ENCODE data around the gene CASP3.
"Not testable (repeated sequence)": the region's sequence is repeated elsewhere in the genome, so short reads cannot be mapped to it uniquely, and the experiment has no call there.

The CASP3 gene

GRCh38 chr4:184657820-184658219 lies 8.6 kb upstream of the CASP3 start:
- not testable (repeated sequence) for H3K4me3 ChIP-seq (ENCODE audit: low read length); H3K4me1 ChIP-seq (ENCODE audit: control insufficient read depth, insufficient read depth, low read length); H3K9ac ChIP-seq (ENCODE audit: low read length)

DNA sequence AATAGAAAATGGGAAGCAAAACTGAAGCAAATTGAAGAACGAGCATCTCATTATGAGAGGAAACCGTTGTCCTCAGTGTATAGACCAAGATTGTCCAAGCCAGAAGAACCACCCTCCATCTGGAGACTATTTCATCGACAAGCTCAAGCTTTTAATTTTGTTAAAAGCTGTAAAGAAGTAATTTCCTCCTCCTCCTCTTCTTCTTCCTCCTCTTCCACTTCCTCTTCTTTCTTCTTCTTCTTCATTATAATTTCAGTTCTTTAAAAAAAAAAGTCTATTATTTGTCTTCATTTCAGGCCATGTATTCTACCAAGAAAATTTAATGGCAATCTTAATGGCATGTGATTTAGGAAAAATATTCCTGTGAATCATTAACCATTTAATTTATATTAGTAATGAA lies 7.9 kb upstream of the CASP3 start:
- H3K36me3 ChIP-seq (ENCODE audit: control insufficient read depth, insufficient read depth, low read length): no peaks in the 10 kb centered on the region

More at GRCh38 chr4:184657820-184658219, 8.6 kb upstream of the CASP3 start:
- H3K36me3 ChIP-seq (ENCODE audit: control insufficient read depth, insufficient read depth, low read length); H3K9me3 ChIP-seq (ENCODE audit: control insufficient read depth, low read length); H3K27me3 ChIP-seq (ENCODE audit: control insufficient read depth, insufficient read depth, low read length): not testable (repeated sequence)

DNA sequence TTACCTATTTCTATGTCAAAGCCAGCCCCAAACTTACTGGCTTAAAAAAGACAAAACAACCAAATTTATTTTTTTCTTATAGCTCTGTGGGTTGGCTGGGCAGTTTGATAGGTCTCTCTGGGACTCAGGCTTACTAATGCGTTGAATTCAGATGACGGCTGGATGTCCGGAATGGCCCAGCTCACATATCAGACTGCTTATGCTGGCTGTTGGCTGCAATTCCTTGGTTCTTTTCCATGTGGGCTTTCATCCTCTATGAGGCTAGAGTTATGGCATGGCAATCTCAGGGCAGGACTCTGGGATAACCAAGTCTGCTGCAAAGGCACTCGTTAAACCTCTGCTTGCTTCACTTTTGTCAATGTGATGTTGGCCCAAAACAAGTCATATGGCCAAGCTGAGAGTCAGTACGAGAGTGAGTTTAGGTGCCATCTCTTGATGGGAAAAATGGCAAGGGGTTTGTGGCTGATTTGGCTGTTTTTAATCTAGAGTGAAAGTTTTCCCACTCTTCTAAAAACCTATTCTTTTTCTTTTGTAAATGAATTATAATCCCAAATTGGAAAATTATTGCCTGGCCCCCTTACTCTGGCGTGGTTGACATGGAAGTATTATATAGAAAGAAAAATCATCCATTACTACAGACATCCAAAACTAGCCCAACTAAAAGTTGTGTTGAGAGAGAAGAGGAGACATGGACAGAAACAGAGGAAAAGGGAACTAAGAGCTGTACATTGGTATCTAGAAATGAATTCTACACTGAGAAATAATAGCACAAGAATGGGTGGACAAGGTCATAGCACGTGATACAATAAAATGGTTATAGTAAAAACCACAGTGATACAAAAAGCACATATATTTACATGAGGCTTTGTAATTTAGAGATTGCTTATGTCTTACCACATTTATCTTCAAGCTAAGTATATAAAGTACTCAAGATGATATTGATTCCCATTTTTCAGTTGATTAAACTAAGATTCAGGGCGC lies 6.9 kb upstream of the CASP3 start:
- Histone ChIP-seq H3K4me3 (ENCODE audit: low read length) (no peak overlapping the region), H3K9me3 (ENCODE audit: control insufficient read depth, low read length) (no peaks in the 10 kb centered on the region), H3K27me3 (ENCODE audit: control insufficient read depth, insufficient read depth, low read length) (no peaks in the 10 kb centered on the region), H3K36me3 (ENCODE audit: control insufficient read depth, insufficient read depth, low read length) (no peaks in the 10 kb centered on the region), H3K4me1 (ENCODE audit: control insufficient read depth, insufficient read depth, low read length) (no peaks in the 10 kb centered on the region), H3K9ac (ENCODE audit: low read length) (no peak overlapping the region)

More for the DNA sequence above, 7.9 kb upstream of the CASP3 start:
- Histone ChIP-seq H3K4me1 (ENCODE audit: control insufficient read depth, insufficient read depth, low read length) (no peaks in the 10 kb centered on the region), H3K27me3 (ENCODE audit: control insufficient read depth, insufficient read depth, low read length) (no peaks in the 10 kb centered on the region), H3K9me3 (ENCODE audit: control insufficient read depth, low read length) (no peaks in the 10 kb centered on the region), H3K4me3 (ENCODE audit: low read length) (no peak overlapping the region), H3K9ac (ENCODE audit: low read length) (no peak overlapping the region)

GRCh38 chr4:184653650-184654049 lies 4.4 kb upstream of the CASP3 start:
- Histone ChIP-seq H3K4me1 (ENCODE audit: control insufficient read depth, insufficient read depth, low read length) (peaks cover 5% of the 10 kb centered on the region), H3K4me3 (ENCODE audit: low read length) (no peak overlapping the region), H3K9me3 (ENCODE audit: control insufficient read depth, low read length) (no peaks in the 10 kb centered on the region), H3K9ac (ENCODE audit: low read length) (no peak overlapping the region), H3K36me3 (ENCODE audit: control insufficient read depth, insufficient read depth, low read length) (no peaks in the 10 kb centered on the region), H3K27me3 (ENCODE audit: control insufficient read depth, insufficient read depth, low read length) (no peaks in the 10 kb centered on the region)

- not testable (repeated sequence) for H3K4me3 ChIP-seq (ENCODE audit: low read length); H3K9ac ChIP-seq (ENCODE audit: low read length); H3K36me3 ChIP-seq (ENCODE audit: control insufficient read depth, insufficient read depth, low read length); H3K9me3 ChIP-seq (ENCODE audit: control insufficient read depth, low read length); H3K27me3 ChIP-seq (ENCODE audit: control insufficient read depth, insufficient read depth, low read length)
- peaks cover 10% of the 10 kb centered on the region for H3K4me1 ChIP-seq (ENCODE audit: control insufficient read depth, insufficient read depth, low read length)
Measured at GRCh38 chr4:184652681-184653080, 3.4 kb upstream of the CASP3 start.

DNA sequence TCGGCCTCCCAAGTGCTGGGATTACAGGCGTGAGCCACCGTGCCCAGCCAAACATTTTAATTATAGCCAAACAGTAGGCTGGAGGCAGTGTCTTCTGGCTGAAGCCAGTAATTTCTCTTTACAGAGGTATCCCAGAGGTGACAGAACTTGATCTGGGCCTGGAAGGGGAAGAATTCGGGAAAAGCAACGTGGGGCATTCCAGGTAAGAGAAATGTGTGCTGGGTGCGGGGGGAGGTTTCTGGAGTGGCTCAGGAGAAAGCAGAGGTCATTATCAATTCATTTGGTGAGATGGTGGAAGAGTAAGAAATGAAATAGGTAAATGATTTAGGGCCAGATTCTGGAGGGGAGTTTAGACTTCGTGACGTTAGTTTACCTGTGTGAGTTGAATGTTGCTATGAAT lies 2.7 kb upstream of the CASP3 start:
- Histone ChIP-seq H3K27me3 (ENCODE audit: control insufficient read depth, insufficient read depth, low read length) (no peaks in the 10 kb centered on the region), H3K9me3 (ENCODE audit: control insufficient read depth, low read length) (no peaks in the 10 kb centered on the region), H3K9ac (ENCODE audit: low read length) (no peak overlapping the region), H3K4me3 (ENCODE audit: low read length) (no peak overlapping the region), H3K36me3 (ENCODE audit: control insufficient read depth, insufficient read depth, low read length) (no peaks in the 10 kb centered on the region), H3K4me1 (ENCODE audit: control insufficient read depth, insufficient read depth, low read length) (peaks cover 16% of the 10 kb centered on the region)

- H3K36me3 ChIP-seq (ENCODE audit: control insufficient read depth, insufficient read depth, low read length): no peaks in the 10 kb centered on the region
- H3K9me3 ChIP-seq (ENCODE audit: control insufficient read depth, low read length): no peaks in the 10 kb centered on the region
- no peaks in the 10 kb centered on the region for H3K27me3 ChIP-seq (ENCODE audit: control insufficient read depth, insufficient read depth, low read length)
- peaks cover 31% of the 10 kb centered on the region for H3K4me1 ChIP-seq (ENCODE audit: control insufficient read depth, insufficient read depth, low read length)
- H3K9ac ChIP-seq (ENCODE audit: low read length): peak overlapping the region; percentile 91
- peak overlapping the region; percentile 97 for H3K4me3 ChIP-seq (ENCODE audit: low read length)
Measured at GRCh38 chr4:184649971-184650855, 966 bp upstream of the CASP3 start.

DNA sequence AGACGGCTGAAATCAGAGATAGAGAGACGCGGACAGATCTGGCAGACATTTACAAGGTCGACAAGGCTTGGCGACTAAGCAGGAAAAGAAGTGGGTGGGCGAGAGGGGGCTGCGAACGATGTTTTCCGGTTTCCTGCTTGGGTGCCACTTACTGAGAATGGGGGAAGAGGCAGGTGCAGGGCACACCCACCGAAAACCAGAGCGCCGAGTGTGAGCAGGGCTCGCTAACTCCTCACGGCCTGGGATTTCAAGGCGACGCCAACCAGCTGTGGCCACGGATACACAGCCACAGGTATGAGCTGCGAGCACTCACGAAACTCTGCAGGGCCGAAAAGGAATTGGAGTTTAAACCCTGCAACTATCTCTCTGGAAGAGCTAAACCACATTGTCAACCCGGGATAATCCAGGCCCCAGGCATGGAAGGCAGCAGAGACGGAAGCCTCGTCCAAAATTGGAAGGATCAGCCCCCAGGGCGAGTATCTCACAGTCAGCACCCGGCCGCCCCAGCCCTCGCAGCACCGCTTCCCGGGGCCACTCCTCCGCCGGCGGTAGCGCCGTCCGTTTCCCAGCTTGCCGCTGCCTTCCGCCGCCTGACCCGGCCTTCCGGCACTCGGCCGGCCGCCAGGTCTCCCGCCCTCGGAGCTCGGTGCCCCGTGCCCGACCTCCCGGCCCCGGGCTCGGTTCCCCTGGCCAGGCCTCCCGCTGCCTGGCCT lies 778 bp downstream of the CASP3 start:
- peak overlapping the region; percentile 98 for H3K9ac ChIP-seq (ENCODE audit: low read length)

DNA sequence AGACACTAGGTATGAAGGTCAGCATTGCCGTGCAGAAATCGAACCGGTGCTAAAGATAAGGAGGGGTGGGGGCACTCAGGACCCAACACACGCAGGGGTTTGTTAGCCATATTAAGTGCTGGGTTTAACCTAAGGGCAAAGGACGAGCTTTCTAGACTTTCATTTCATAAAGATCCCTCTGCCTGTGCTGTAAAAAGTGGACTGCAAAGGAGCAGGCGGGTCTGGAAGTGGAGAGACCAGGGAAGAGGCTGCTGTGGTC lies 1.3 kb downstream of the CASP3 start:
- peaks cover 36% of the 10 kb centered on the region for H3K4me1 ChIP-seq (ENCODE audit: control insufficient read depth, insufficient read depth, low read length)
- H3K4me3 ChIP-seq (ENCODE audit: low read length): peak overlapping the region; percentile 84
- H3K9me3 ChIP-seq (ENCODE audit: control insufficient read depth, low read length): no peaks in the 10 kb centered on the region
- H3K27me3 ChIP-seq (ENCODE audit: control insufficient read depth, insufficient read depth, low read length): no peaks in the 10 kb centered on the region
- no peaks in the 10 kb centered on the region for H3K36me3 ChIP-seq (ENCODE audit: control insufficient read depth, insufficient read depth, low read length)
- H3K9ac ChIP-seq (ENCODE audit: low read length): peak overlapping the region; percentile 98

More for the DNA sequence above, 778 bp downstream of the CASP3 start:
- H3K4me1 ChIP-seq (ENCODE audit: control insufficient read depth, insufficient read depth, low read length): peaks cover 36% of the 10 kb centered on the region
- H3K9me3 ChIP-seq (ENCODE audit: control insufficient read depth, low read length): no peaks in the 10 kb centered on the region
- H3K36me3 ChIP-seq (ENCODE audit: control insufficient read depth, insufficient read depth, low read length): no peaks in the 10 kb centered on the region
- no peaks in the 10 kb centered on the region for H3K27me3 ChIP-seq (ENCODE audit: control insufficient read depth, insufficient read depth, low read length)
- H3K4me3 ChIP-seq (ENCODE audit: low read length): peak overlapping the region; percentile 84

- Histone ChIP-seq H3K9me3 (ENCODE audit: control insufficient read depth, low read length) (no peaks in the 10 kb centered on the region), H3K4me1 (ENCODE audit: control insufficient read depth, insufficient read depth, low read length) (peaks cover 36% of the 10 kb centered on the region), H3K27me3 (ENCODE audit: control insufficient read depth, insufficient read depth, low read length) (no peaks in the 10 kb centered on the region), H3K36me3 (ENCODE audit: control insufficient read depth, insufficient read depth, low read length) (no peaks in the 10 kb centered on the region), H3K4me3 (ENCODE audit: low read length) (peak overlapping the region; percentile 84), H3K9ac (ENCODE audit: low read length) (peak overlapping the region; percentile 98)
Measured at GRCh38 chr4:184647266-184648053, 1.8 kb downstream of the CASP3 start.

- Histone ChIP-seq H3K9ac (ENCODE audit: low read length) (no peak overlapping the region), H3K36me3 (ENCODE audit: control insufficient read depth, insufficient read depth, low read length) (no peaks in the 10 kb centered on the region), H3K27me3 (ENCODE audit: control insufficient read depth, insufficient read depth, low read length) (no peaks in the 10 kb centered on the region), H3K9me3 (ENCODE audit: control insufficient read depth, low read length) (no peaks in the 10 kb centered on the region), H3K4me3 (ENCODE audit: low read length) (peak overlapping the region; percentile 7), H3K4me1 (ENCODE audit: control insufficient read depth, insufficient read depth, low read length) (peaks cover 36% of the 10 kb centered on the region)
Measured at GRCh38 chr4:184645904-184646610, 3.2 kb downstream of the CASP3 start.
